ENCODE results near the gene NARS2.
A peak's percentile ranks its signal among the peaks of the same experiment; 100 is the strongest.

The NARS2 gene

DNA sequence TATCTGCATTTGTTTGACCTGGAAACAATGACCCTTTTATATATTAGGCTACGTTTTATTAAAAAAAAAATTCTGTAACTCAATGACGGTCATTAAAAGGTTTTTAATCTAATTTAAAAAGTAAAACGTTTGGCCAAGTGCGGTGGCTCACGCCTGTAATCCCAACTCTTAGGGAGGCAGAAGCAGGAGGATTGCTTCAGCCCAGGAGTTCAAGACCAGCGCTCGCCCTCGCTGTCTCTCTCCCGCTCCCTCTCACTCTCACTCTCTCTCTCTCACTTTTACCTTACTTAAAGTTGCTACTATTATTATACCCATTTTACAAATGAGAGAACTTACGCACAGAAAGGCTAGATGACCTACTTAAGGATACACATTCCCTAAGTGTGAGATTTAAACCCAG lies 814 bp upstream of the NARS2 start:
- TF ChIP-seq, protein P1, sequence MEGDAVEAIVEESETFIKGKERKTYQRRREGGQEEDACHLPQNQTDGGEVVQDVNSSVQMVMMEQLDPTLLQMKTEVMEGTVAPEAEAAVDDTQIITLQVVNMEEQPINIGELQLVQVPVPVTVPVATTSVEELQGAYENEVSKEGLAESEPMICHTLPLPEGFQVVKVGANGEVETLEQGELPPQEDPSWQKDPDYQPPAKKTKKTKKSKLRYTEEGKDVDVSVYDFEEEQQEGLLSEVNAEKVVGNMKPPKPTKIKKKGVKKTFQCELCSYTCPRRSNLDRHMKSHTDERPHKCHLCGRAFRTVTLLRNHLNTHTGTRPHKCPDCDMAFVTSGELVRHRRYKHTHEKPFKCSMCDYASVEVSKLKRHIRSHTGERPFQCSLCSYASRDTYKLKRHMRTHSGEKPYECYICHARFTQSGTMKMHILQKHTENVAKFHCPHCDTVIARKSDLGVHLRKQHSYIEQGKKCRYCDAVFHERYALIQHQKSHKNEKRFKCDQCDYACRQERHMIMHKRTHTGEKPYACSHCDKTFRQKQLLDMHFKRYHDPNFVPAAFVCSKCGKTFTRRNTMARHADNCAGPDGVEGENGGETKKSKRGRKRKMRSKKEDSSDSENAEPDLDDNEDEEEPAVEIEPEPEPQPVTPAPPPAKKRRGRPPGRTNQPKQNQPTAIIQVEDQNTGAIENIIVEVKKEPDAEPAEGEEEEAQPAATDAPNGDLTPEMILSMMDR (IDR thresholded peaks at IDR 0.05; ENCODE audit: low read depth, low read length), result no peak
- peak overlapping the region; percentile 58 to 87 for H3K4me3 ChIP-seq (replicated peaks in 1 of 2; ENCODE audit: low read depth in 2 of 2, low read length in 2 of 2)
- no peak for DNase-seq (ENCODE audit: low read depth in 2 of 2)

DNA sequence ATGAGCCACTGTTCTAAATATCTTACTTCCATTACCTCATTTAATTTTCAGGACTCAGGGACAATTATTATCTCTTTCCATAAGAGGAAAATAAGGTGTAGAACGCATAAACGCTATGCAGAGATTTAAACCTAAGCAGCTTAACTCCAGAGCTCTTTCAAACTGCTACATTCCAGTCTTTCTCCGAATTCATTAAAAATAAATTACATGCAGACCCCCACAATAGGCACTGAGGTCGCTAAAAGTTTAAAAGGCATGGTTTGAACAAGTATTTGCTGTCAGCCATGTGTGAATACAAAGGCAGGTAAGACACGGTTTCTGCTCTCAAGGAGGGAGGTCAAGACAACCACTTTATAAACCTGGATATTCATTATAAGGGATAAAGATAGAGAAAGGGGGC lies 983 bp downstream of the NARS2 start:
- TF ChIP-seq, protein P1 (IDR thresholded peaks at IDR 0.05; ENCODE audit: low read depth, low read length), result no peak
- H3K4me3 ChIP-seq (replicated peaks in 1 of 2; ENCODE audit: low read depth in 2 of 2, low read length in 2 of 2), result peak overlapping the region; percentile 58 to 87
- DNase-seq (ENCODE audit: low read depth in 2 of 2), result no peak

DNA sequence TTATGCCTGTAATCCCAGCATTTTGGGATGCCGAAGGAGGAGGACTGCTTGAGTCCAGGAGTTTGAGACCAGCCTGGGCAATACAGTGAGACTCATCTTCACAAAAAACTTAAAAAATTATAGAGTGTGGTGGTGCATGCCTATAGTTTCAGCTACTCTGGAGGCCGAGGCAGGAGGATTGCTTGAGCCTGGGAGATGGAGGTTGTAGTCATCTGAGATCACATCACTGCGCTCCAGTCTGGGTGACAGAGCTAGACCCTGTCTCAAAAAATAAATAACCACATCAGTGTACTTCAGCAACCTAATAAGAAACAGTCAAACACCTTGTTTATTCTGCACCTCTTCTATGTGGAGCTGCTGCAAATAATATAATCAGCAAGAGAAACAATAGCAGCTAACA lies 1.4 kb downstream of the NARS2 start:
- TF ChIP-seq, protein P1 (IDR thresholded peaks at IDR 0.05; ENCODE audit: low read depth, low read length), result no peak
- H3K4me3 ChIP-seq (replicated peaks in 1 of 2; ENCODE audit: low read depth in 2 of 2, low read length in 2 of 2), result peak overlapping the region in 1 of 2 donors; percentile 87
- no peak for DNase-seq (ENCODE audit: low read depth in 2 of 2)

DNA sequence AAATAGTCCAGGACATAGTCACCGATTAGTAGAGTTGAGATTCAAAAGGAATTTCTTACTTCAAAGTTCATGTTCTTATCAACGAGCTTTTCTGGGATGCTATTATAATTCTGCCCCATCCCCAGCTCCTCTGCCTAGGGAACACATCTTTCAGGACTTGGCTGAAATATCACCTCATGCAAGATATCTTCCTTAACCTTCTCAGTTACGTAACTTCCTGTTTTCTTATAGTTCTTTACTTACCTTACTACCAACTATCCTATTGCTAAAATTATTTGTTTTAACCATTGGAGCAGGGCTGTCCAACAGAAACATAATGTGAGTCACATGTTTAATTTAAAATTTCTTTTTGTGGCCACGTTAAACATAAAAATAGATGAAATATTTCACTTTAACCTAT lies 2.3 kb downstream of the NARS2 start:
- no peak for DNase-seq (ENCODE audit: low read depth in 2 of 2)
- no peak overlapping the region for H3K4me3 ChIP-seq (replicated peaks in 1 of 2; ENCODE audit: low read depth in 2 of 2, low read length in 2 of 2)
- TF ChIP-seq, protein P1 (IDR thresholded peaks at IDR 0.05; ENCODE audit: low read depth, low read length), result no peak

DNA sequence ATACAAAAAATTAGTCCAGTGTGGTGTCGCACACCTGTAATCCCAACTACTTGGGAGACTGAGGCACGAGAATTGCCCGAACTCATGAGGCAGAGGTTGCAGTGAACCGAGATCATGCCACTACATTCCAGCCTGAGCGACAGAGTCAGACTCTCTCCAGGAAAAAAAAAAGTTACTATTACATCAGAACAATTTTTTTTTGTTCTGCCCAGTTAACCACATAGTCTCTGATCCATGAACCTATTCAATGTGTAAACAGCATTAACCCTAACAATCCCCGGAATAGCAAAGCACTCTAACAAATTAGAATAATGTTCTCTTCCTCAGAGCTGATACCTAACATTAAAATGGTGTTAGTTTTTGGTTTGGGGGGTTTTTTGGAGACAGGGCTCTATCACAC lies 4.6 kb downstream of the NARS2 start:
- TF ChIP-seq, protein P1 (IDR thresholded peaks at IDR 0.05; ENCODE audit: low read depth, low read length), result no peak
- H3K4me3 ChIP-seq (replicated peaks in 1 of 2; ENCODE audit: low read depth in 2 of 2, low read length in 2 of 2), result no peak overlapping the region
- no peak for DNase-seq (ENCODE audit: low read depth in 2 of 2)

DNA sequence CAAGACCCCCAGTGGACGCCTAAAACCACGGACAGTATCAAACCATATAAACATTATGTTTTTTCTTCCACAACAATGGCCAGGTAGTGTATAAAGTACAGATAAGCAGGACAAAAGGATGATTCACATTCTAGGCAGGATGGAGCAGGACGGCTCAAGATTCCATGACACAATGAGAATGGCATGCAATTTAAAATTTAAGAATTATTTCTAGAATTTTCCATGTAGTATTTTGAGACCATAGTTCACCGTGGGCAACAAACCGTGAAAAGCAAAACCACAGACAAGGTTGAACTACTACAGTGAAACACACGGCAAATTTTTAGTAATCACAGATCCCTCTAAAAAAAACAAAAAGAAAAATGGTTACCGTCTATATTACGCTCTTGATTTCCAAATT lies 7.5 kb downstream of the NARS2 start:
- peak; percentile 35 to 67 for DNase-seq (ENCODE audit: low read depth in 2 of 2)
- no peak overlapping the region for H3K4me3 ChIP-seq (replicated peaks in 1 of 2; ENCODE audit: low read depth in 2 of 2, low read length in 2 of 2)
- TF ChIP-seq, protein P1 (IDR thresholded peaks at IDR 0.05; ENCODE audit: low read depth, low read length), result no peak

Data from cardiac fibroblast (primary cell).